ENCODE measurements around the gene MCEMP1.

DNA sequence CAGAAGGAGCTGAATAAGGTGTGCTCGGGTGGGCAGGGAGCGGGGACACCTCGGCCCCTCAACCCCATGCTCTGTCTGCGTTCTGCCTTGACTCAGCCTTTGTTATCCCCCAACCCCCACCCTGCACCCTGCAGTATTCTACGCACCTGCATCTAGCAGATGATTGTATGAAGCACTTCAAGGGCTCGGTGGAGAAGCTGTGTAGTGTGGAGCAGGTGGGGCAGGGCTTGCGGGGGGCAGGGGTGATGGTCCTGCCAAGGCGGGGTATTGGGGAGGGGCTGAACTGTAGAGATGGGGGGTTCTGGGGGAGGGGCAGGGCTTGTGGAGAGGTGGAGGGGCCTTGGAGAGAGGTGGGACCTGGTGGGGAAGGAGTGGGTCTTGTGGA, 33.9 kb upstream of the MCEMP1 start:
- TF ChIP-seq, protein P1, sequence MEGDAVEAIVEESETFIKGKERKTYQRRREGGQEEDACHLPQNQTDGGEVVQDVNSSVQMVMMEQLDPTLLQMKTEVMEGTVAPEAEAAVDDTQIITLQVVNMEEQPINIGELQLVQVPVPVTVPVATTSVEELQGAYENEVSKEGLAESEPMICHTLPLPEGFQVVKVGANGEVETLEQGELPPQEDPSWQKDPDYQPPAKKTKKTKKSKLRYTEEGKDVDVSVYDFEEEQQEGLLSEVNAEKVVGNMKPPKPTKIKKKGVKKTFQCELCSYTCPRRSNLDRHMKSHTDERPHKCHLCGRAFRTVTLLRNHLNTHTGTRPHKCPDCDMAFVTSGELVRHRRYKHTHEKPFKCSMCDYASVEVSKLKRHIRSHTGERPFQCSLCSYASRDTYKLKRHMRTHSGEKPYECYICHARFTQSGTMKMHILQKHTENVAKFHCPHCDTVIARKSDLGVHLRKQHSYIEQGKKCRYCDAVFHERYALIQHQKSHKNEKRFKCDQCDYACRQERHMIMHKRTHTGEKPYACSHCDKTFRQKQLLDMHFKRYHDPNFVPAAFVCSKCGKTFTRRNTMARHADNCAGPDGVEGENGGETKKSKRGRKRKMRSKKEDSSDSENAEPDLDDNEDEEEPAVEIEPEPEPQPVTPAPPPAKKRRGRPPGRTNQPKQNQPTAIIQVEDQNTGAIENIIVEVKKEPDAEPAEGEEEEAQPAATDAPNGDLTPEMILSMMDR (IDR thresholded peaks at IDR 0.05; ENCODE audit: borderline replicate concordance, extremely low read depth, low read length, poor library complexity, severe bottlenecking) = no peak
- no peak for TF ChIP-seq EZH2 (IDR thresholded peaks at IDR 0.05; ENCODE audit: borderline replicate concordance, low read depth, low read length, severe bottlenecking)

Data from DND-41 (cell line).